ENCODE measurements around the gene ATXN10. TPM values are rescaled to one million over a fixed set of nuclear protein-coding genes. Genes with fewer than 3 reads are reported as not detected.

ATXN10 gene
- total and polyA plus RNA-seq, 2 of the 8 experiments (the other 6 are each of a cell fraction or from before 2014, with no cell fraction given): 134 to 210 TPM

DNA sequence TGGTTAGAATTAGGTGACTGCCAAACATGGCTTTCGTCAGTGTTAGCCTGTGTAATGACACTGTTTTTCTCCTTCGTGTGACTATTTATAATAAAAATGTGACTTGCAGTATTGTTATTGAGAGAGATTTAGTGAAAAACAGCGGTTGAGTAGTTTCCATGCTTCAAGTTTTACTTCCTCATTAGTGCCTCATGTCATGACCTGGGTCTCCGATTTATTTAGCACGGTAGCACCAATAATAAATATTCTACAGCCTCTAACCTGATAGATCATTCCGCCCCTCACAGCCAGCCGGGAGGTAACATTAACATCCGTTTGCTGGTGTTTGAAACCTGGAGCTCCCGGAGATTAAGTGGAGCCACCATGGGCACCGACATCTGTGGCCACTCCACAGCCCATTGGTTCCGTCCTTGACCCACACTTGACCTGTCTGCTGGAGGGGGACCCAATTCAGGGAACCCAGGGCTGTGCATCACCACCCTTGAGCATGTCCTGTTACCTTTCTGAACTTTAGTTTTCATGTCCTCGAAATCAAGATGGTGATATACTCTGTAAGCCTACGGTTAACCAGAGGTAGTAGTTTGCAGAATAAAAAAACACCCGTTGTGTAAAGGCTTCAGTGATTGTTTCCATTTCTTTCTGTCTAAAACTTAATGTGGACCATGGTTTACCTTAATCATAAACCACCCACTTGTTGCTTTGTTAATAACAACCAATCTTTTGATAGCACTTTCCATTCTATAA, 104.1 kb downstream of the ATXN10 start:
- H3K56ac ChIP-seq (replicated peaks; ENCODE audit: insufficient read length, low read depth, low read length): no peak overlapping the region
- POLR2A ChIA-PET (ENCODE audit: partially characterized antibody): no interaction called here
- peaks cover 0 to 1% of the 10 kb centered on the region in 2 experiments for H4K20me1 ChIP-seq (replicated peaks in 1 of 2; ENCODE audit: control insufficient read depth in 1 of 2, insufficient read depth in 2 of 2, low read length in 2 of 2)
- H3K4ac ChIP-seq (replicated peaks; ENCODE audit: insufficient read length, low read depth, low read length): no peak overlapping the region
- no peak overlapping the region for H3K9ac ChIP-seq (replicated peaks in 1 of 4; ENCODE audit: extremely low read depth in 1 of 4, low read depth in 3 of 4, low read length in 3 of 4)
- no peak overlapping the region for H4K91ac ChIP-seq (replicated peaks; ENCODE audit: insufficient read length, low read length)
- no peaks in the 10 kb centered on the region for H3K23me2 ChIP-seq (ENCODE audit: low read depth, low read length)
- 90% methylated on average over 14 of the region's 14 CpGs; no CpG with 5 or more reads in 1 of the 2 experiments for WGBS, 2 experiments (ENCODE audit: extremely low coverage in 1 of 2, insufficient coverage in 1 of 2, insufficient read length in 1 of 2, insufficient replicate concordance in 2 of 2, low coverage in 1 of 2, low lambda C conversion rate in 2 of 2, missing lambda C conversion rate in 1 of 2)
- no peaks in the 10 kb centered on the region for H3K79me1 ChIP-seq (ENCODE audit: low read depth, low read length)
- H3K14ac ChIP-seq (ENCODE audit: insufficient read length): no peak overlapping the region
- no peak overlapping the region for H4K5ac ChIP-seq (ENCODE audit: insufficient read length, low read depth, low read length)
- H2AFZ ChIP-seq (ENCODE audit: low read length): no peak overlapping the region
- H2BK12ac ChIP-seq (ENCODE audit: low read depth, low read length): no peak overlapping the region
- no peak for FAIRE-seq
- no peak overlapping the region for H3K4me2 ChIP-seq (ENCODE audit: insufficient read depth in 1 of 2, low read depth in 2 of 2, low read length in 2 of 2)
- no peak for DNase-seq (ENCODE audit: low read depth in 1 of 2, low spot score in 2 of 2)
- H2BK120ac ChIP-seq (replicated peaks; ENCODE audit: low read depth, low read length): no peak overlapping the region
- CTCF ChIA-PET (ENCODE audit: partially characterized antibody): no interaction called here
- H3K36me3 ChIP-seq (ENCODE audit: control insufficient read depth in 2 of 4, insufficient read depth in 4 of 4, low read length in 3 of 4): no peaks in the 10 kb centered on the region
- no peak overlapping the region for H2AK5ac ChIP-seq (ENCODE audit: low read depth, low read length)
- H3K27me3 ChIP-seq (replicated peaks in 1 of 4; ENCODE audit: control insufficient read depth in 3 of 4, extremely low read depth in 1 of 4, insufficient read depth in 3 of 4, low read length in 3 of 4): no peaks in the 10 kb centered on the region
- no peak overlapping the region for H3K27ac ChIP-seq (ENCODE audit: low read depth, low read length)
- no peak overlapping the region for H2BK20ac ChIP-seq (ENCODE audit: low read length)
- no peak overlapping the region for H2BK5ac ChIP-seq (ENCODE audit: low read depth, low read length)
- no peaks in the 10 kb centered on the region for H3K9me3 ChIP-seq (ENCODE audit: insufficient read depth in 2 of 2, low read depth in 1 of 2, low read length in 1 of 2)
- no peak overlapping the region for H4K8ac ChIP-seq (ENCODE audit: extremely low read depth, insufficient read depth, low read length)
- no peak overlapping the region for H3K18ac ChIP-seq (ENCODE audit: extremely low read depth, low read length)
- no peak overlapping the region for H3K4me3 ChIP-seq (ENCODE audit: extremely low read depth in 1 of 4, insufficient read depth in 2 of 4, low read depth in 3 of 4, low read length in 4 of 4)
- H3K79me2 ChIP-seq (ENCODE audit: control insufficient read depth in 1 of 2, insufficient read depth in 2 of 2, low read length in 2 of 2): peaks cover 0 to 21% of the 10 kb centered on the region in 2 experiments; a peak in 2 of 4 replicates
- no peak overlapping the region for H3K23ac ChIP-seq (ENCODE audit: insufficient read length)
- H2BK15ac ChIP-seq (ENCODE audit: low read length): no peak overlapping the region
- peaks cover 0 to 8% (median 0%) of the 10 kb centered on the region in 4 experiments; a peak in 4 of 7 replicates for H3K4me1 ChIP-seq (replicated peaks in 1 of 4; ENCODE audit: control insufficient read depth in 3 of 4, insufficient read depth in 4 of 4, low read length in 3 of 4)
- TF ChIP-seq FOSL1 (IDR thresholded peaks at IDR 0.05; ENCODE audit: insufficient read depth, low read depth, low read length): no peak
- TF ChIP-seq, protein P1, sequence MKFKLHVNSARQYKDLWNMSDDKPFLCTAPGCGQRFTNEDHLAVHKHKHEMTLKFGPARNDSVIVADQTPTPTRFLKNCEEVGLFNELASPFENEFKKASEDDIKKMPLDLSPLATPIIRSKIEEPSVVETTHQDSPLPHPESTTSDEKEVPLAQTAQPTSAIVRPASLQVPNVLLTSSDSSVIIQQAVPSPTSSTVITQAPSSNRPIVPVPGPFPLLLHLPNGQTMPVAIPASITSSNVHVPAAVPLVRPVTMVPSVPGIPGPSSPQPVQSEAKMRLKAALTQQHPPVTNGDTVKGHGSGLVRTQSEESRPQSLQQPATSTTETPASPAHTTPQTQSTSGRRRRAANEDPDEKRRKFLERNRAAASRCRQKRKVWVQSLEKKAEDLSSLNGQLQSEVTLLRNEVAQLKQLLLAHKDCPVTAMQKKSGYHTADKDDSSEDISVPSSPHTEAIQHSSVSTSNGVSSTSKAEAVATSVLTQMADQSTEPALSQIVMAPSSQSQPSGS (IDR thresholded peaks at IDR 0.05; ENCODE audit: low read length): no peak
- no peak for TF ChIP-seq ASH2L (IDR thresholded peaks at IDR 0.05; ENCODE audit: low read length)
- no peak for TF ChIP-seq POLR2AphosphoS5 (IDR thresholded peaks at IDR 0.05; ENCODE audit: low read depth, low read length)
- no peak for TF ChIP-seq EZH2 (IDR thresholded peaks at IDR 0.05; ENCODE audit: low read depth, low read length, severe bottlenecking)
- TF ChIP-seq ZNF274 (IDR thresholded peaks at IDR 0.05; ENCODE audit: borderline replicate concordance, extremely low read depth, low read length): no peak
- TF ChIP-seq CEBPB (IDR thresholded peaks at IDR 0.05; ENCODE audit: low read depth, low read length): no peak
- TF ChIP-seq JUN (IDR thresholded peaks at IDR 0.05; ENCODE audit: low read depth, low read length): no peak

All from H1 (cell line).